ENCODE results near the gene SET.

SET gene

GRCh38 chr9:128733256-128733655 is 44.2 kb downstream of the SET start:
- DNase-seq (ENCODE audit: extremely low read depth, low read depth): peak; percentile 32
- TF ChIP-seq CTCF (IDR thresholded peaks at IDR 0.05; ENCODE audit: low read depth, low read length): peak; percentile 79

GRCh38 chr9:128735373-128735772 is 46.4 kb downstream of the SET start:
- no peak for TF ChIP-seq CTCF (IDR thresholded peaks at IDR 0.05; ENCODE audit: low read depth, low read length)
- DNase-seq (ENCODE audit: extremely low read depth, low read depth): no peak

- no peak for TF ChIP-seq CTCF (IDR thresholded peaks at IDR 0.05; ENCODE audit: low read depth, low read length)
- DNase-seq (ENCODE audit: extremely low read depth, low read depth): no peak
These were observed 53.4 kb downstream of the SET start for GRCh38 chr9:128742401-128742800.

- TF ChIP-seq CTCF (IDR thresholded peaks at IDR 0.05; ENCODE audit: low read depth, low read length): no peak
- DNase-seq (ENCODE audit: extremely low read depth, low read depth): no peak
These were observed 54.4 kb downstream of the SET start for GRCh38 chr9:128743421-128743820.

All from AG09319 (cell line).